H9 (cell line): ENCODE results near the gene ZRANB3. TPM values are rescaled to one million over a fixed set of nuclear protein-coding genes. Genes with fewer than 3 reads are reported as not detected.

Source experiments
- DNase-seq: peaks from one replicate; pipeline ENCODE4 v3.0.0-alpha.2; 2017
- H2AFZ ChIP-seq: one replicate; pipeline ENCODE4 v1.6.1; 2013; ENCODE audit warnings: mild to moderate bottlenecking, low read length, control low read depth, moderate library complexity
- H2AK5ac ChIP-seq: 2 replicates; pipeline ENCODE4 v1.6.1; 2013; ENCODE audit warnings: low read length, control low read depth, mixed read lengths; ENCODE audit not compliant: insufficient read length
- H2BK120ac ChIP-seq: one replicate; pipeline ENCODE4 v1.6.1; 2013; ENCODE audit warnings: low read depth, mild to moderate bottlenecking, low read length, control low read depth, inconsistent platforms; ENCODE audit not compliant: poor library complexity, severe bottlenecking
- H2BK12ac ChIP-seq: 2 replicates; pipeline ENCODE4 v1.6.1; 2013; ENCODE audit warnings: low read length, control low read depth, mixed read lengths, low read depth; ENCODE audit not compliant: insufficient read length
- H2BK15ac ChIP-seq: 2 replicates; pipeline ENCODE4 v1.6.1; 2013; ENCODE audit warnings: low read depth, low read length, control low read depth
- H2BK20ac ChIP-seq: one replicate; pipeline ENCODE4 v1.6.1; 2013; ENCODE audit warnings: low read depth, mild to moderate bottlenecking, low read length, control low read depth, inconsistent platforms; ENCODE audit not compliant: poor library complexity, severe bottlenecking
- H2BK5ac ChIP-seq: 2 replicates; pipeline ENCODE4 v1.6.1; 2013; ENCODE audit warnings: low read length, control low read depth, mixed read lengths; ENCODE audit not compliant: insufficient read length
- H3K14ac ChIP-seq: 2 replicates; pipeline ENCODE4 v1.6.1; 2013; ENCODE audit warnings: low read length, control low read depth; ENCODE audit not compliant: insufficient read depth
- H3K18ac ChIP-seq: 2 replicates; pipeline ENCODE4 v1.6.1; 2013; ENCODE audit warnings: low read depth, mild to moderate bottlenecking, mixed read lengths, low read length, control low read depth; ENCODE audit not compliant: insufficient read length
- H3K23ac ChIP-seq: 2 replicates; pipeline ENCODE4 v1.6.1; 2013; ENCODE audit warnings: low read length, control low read depth, mixed read lengths, low read depth; ENCODE audit not compliant: insufficient read length
- H3K23me2 ChIP-seq: 2 replicates; pipeline ENCODE4 v1.6.1; 2013; ENCODE audit warnings: low read depth, mild to moderate bottlenecking, mixed read lengths, low read length, control low read depth; ENCODE audit not compliant: insufficient read length, poor library complexity, severe bottlenecking
- H3K27ac ChIP-seq: 2 replicates; pipeline ENCODE4 v1.5.1; 2013; ENCODE audit warnings: low read length, control low read depth, mixed read lengths, low read depth; ENCODE audit not compliant: insufficient read length
- H3K27me3 ChIP-seq: 2 replicates; pipeline ENCODE4 v1.6.1; 2013; ENCODE audit warnings: low read length, control low read depth, inconsistent platforms; ENCODE audit not compliant: insufficient read depth
- H3K4ac ChIP-seq: 2 replicates; pipeline ENCODE4 v1.6.1; 2013; ENCODE audit warnings: low read depth, mild to moderate bottlenecking, control low read depth, inconsistent platforms, low read length, moderate library complexity
- H3K4me1 ChIP-seq: 2 replicates; pipeline ENCODE4 v1.6.1; 2013; ENCODE audit warnings: low read length, control low read depth, inconsistent platforms; ENCODE audit not compliant: insufficient read depth
- H3K4me2 ChIP-seq: 2 replicates; pipeline ENCODE4 v1.6.1; 2013; ENCODE audit warnings: low read length, control low read depth, mixed read lengths; ENCODE audit not compliant: insufficient read length, insufficient read depth
- H3K56ac ChIP-seq: 2 replicates; pipeline ENCODE4 v1.6.1; 2013; ENCODE audit warnings: low read depth, mild to moderate bottlenecking, mixed read lengths, low read length, control low read depth; ENCODE audit not compliant: insufficient read length
- H3K79me1 ChIP-seq: 2 replicates; pipeline ENCODE4 v1.6.1; 2013; ENCODE audit warnings: low read depth, mild to moderate bottlenecking, moderate library complexity, low read length, control low read depth, inconsistent platforms; ENCODE audit not compliant: insufficient read depth, poor library complexity, severe bottlenecking
- H3K79me2 ChIP-seq: 2 replicates; pipeline ENCODE4 v1.6.1; 2013; ENCODE audit warnings: low read length, control low read depth, inconsistent platforms; ENCODE audit not compliant: insufficient read depth
- H3K9ac ChIP-seq: 2 replicates; pipeline ENCODE4 v1.6.1; 2013; ENCODE audit warnings: low read length, control low read depth, mixed read lengths; ENCODE audit not compliant: insufficient read length; ENCODE audit errors: extremely low read depth
- H3K9me3 ChIP-seq: one replicate; pipeline ENCODE4 v1.6.1; 2013; ENCODE audit warnings: low read depth, low read length, inconsistent platforms; ENCODE audit not compliant: control insufficient read depth
- H3T11ph ChIP-seq: one replicate; pipeline ENCODE4 v1.6.1; 2013; ENCODE audit warnings: mild to moderate bottlenecking, low read length, control low read depth, inconsistent platforms
- H4K20me1 ChIP-seq: one replicate; pipeline ENCODE4 v1.6.1; 2013; ENCODE audit not compliant: control insufficient read depth, insufficient read length, insufficient read depth
- H4K5ac ChIP-seq: 2 replicates; pipeline ENCODE4 v1.6.1; 2013; ENCODE audit warnings: low read depth, mild to moderate bottlenecking, mixed read lengths, low read length, control low read depth; ENCODE audit not compliant: insufficient read length
- H4K8ac ChIP-seq: replicated peaks from 2 replicates; pipeline ENCODE4 v1.6.1; 2013; ENCODE audit warnings: low read length, control low read depth, mixed read lengths, low read depth; ENCODE audit not compliant: insufficient read length
- H4K91ac ChIP-seq: 2 replicates; pipeline ENCODE4 v1.6.1; 2013; ENCODE audit warnings: low read depth, mild to moderate bottlenecking, moderate library complexity, mixed read lengths, low read length, control low read depth; ENCODE audit not compliant: insufficient read length
- H3K27ac Mint-ChIP-seq, 3 experiments: 2 replicates in 2 of 3; 3 replicates in 1 of 3; pipeline ENCODE4 v1.8.0; 2020 to 2021; ENCODE audit warnings: mixed read lengths in 3 of 3, mild to moderate bottlenecking in 1 of 3, moderate library complexity in 1 of 3
- H3K27me3 Mint-ChIP-seq: 2 replicates; pipeline ENCODE4 v1.8.0; 2021; ENCODE audit warnings: low read depth, mild to moderate bottlenecking, moderate library complexity, mixed read lengths
- H3K36me3 Mint-ChIP-seq, 3 experiments: 2 replicates in 2 of 3; 3 replicates in 1 of 3; pipeline ENCODE4 v1.8.0; 2020 to 2021; ENCODE audit warnings: low read depth in 3 of 3, mixed read lengths in 3 of 3; ENCODE audit not compliant: insufficient read depth in 1 of 3
- H3K4me1 Mint-ChIP-seq, 2 experiments: 2 replicates each; pipeline ENCODE4 v1.8.0; 2020; ENCODE audit warnings: mixed read lengths in 2 of 2
- H3K4me3 Mint-ChIP-seq, 2 experiments: 2 replicates in 1 of 2; 3 replicates in 1 of 2; pipeline ENCODE4 v1.8.0; 2020 to 2021; ENCODE audit warnings: mild to moderate bottlenecking in 2 of 2, mixed read lengths in 2 of 2, moderate library complexity in 1 of 2
- H3K9me3 Mint-ChIP-seq, 2 experiments: 2 replicates in 1 of 2; 3 replicates in 1 of 2; pipeline ENCODE4 v1.8.0; 2020; ENCODE audit warnings: mild to moderate bottlenecking in 2 of 2, mixed read lengths in 2 of 2, moderate library complexity in 1 of 2
- WGBS: extraction: QIAGEN DNeasy Blood & Tissue Kit; methylation state at CpG from one replicate; pipeline ENCODE4 v1.1.7; 2013; ENCODE audit warnings: missing lambda C conversion rate, low lambda C conversion rate, mixed read lengths; ENCODE audit not compliant: insufficient read length; ENCODE audit errors: extremely low coverage; 5-methylcytosine and 5-hydroxymethylcytosine counted together
- total RNA-seq: library from RNA; stranded (reverse); gene quantifications from 2 replicates; pipeline ENCODE4 v1.2.1, GENCODE V29; 2021
- TF ChIP-seq, protein P1 (sequence below): fragments of 200-600 bp; sonication (generic); conservative IDR thresholded peaks from 3 replicates; pipeline ENCODE4 v1.8.0; 2021; ENCODE audit warnings: antibody characterized with exemption, mild to moderate bottlenecking

The ZRANB3 gene
- total RNA-seq, 1 experiment from 2014 or later = 16.7 TPM

- H3K27me3 ChIP-seq = no peaks in the 10 kb centered on the region
- H3K9me3 ChIP-seq = no peaks in the 10 kb centered on the region
- Mint-ChIP-seq H3K27ac (no peak overlapping the region), H3K9me3 (peaks cover 9 to 19% of the 10 kb centered on the region in 2 experiments), H3K4me3 (no peak overlapping the region), H3K36me3 (peaks cover 24 to 28% (median 26%) of the 10 kb centered on the region in 3 experiments), H3K4me1 (peaks cover 9 to 16% of the 10 kb centered on the region in 2 experiments), H3K27me3 (no peaks in the 10 kb centered on the region)
- H2BK12ac ChIP-seq = no peak overlapping the region
- no peak overlapping the region for H3T11ph ChIP-seq
- H3K23ac ChIP-seq = no peak overlapping the region
- no peak overlapping the region for H3K9ac ChIP-seq
- DNase-seq = no peak
- no peak overlapping the region for H3K27ac ChIP-seq
- H2BK120ac ChIP-seq = no peak overlapping the region
- H3K14ac ChIP-seq = no peak overlapping the region
- no peak overlapping the region for H4K5ac ChIP-seq
- H3K79me1 ChIP-seq = no peaks in the 10 kb centered on the region
- no peak overlapping the region for H2BK20ac ChIP-seq
- H3K4ac ChIP-seq = no peak overlapping the region
- no CpG with 5 or more reads among the region's 1 CpG for WGBS
- no peak overlapping the region for H2AFZ ChIP-seq
- no peak overlapping the region for H3K18ac ChIP-seq
- H2BK15ac ChIP-seq = no peak overlapping the region
- no peak overlapping the region for H3K4me2 ChIP-seq
- no peak overlapping the region for H3K56ac ChIP-seq
- 0 out of 2 replicates have a peak, but pooled peaks cover 2% of the 10 kb centered on the region for H3K4me1 ChIP-seq
- H4K20me1 ChIP-seq = no peaks in the 10 kb centered on the region
- H4K8ac ChIP-seq = no peak overlapping the region
- no peaks in the 10 kb centered on the region for H3K79me2 ChIP-seq
- no peaks in the 10 kb centered on the region for H3K23me2 ChIP-seq
- no peak overlapping the region for H4K91ac ChIP-seq
- H2AK5ac ChIP-seq = no peak overlapping the region
- no peak overlapping the region for H2BK5ac ChIP-seq
- TF ChIP-seq, protein P1, sequence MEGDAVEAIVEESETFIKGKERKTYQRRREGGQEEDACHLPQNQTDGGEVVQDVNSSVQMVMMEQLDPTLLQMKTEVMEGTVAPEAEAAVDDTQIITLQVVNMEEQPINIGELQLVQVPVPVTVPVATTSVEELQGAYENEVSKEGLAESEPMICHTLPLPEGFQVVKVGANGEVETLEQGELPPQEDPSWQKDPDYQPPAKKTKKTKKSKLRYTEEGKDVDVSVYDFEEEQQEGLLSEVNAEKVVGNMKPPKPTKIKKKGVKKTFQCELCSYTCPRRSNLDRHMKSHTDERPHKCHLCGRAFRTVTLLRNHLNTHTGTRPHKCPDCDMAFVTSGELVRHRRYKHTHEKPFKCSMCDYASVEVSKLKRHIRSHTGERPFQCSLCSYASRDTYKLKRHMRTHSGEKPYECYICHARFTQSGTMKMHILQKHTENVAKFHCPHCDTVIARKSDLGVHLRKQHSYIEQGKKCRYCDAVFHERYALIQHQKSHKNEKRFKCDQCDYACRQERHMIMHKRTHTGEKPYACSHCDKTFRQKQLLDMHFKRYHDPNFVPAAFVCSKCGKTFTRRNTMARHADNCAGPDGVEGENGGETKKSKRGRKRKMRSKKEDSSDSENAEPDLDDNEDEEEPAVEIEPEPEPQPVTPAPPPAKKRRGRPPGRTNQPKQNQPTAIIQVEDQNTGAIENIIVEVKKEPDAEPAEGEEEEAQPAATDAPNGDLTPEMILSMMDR = no peak
Measured at GRCh38 chr2:135179689-135180088, 351.3 kb downstream of the ZRANB3 start.
